Measurements from ENCODE around the gene TEN1.

Gene TEN1

DNA sequence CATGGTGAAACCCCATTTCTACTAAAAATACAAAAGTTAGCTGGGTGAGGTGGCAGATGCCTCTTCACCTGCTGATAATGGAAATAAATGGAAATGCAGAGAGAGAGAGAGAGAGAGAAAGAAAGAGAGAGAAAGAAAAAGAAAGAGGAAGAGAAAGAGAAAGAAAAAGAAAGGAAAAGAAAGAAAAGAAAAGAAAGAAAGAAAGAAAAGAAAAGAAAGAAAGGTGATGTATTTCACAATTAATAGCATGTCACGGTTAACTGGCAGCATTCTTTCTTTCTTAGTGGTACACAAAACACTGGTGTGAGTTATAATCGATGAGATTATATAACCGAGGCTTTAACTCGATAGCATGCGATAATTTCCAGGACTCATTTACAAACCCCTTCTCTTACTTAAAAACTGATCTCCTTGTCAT is 3.3 kb upstream of the TEN1 start:
- no peak for DNase-seq
- Histone ChIP-seq H3K4me3 (ENCODE audit: insufficient read depth, low read depth, low read length, poor library complexity, severe bottlenecking) (no peak overlapping the region), H3K36me3 (ENCODE audit: control insufficient read depth, insufficient read depth, low read length) (no peaks in the 10 kb centered on the region), H3K4me1 (ENCODE audit: control insufficient read depth, insufficient read depth, low read length, poor library complexity, severe bottlenecking) (peaks cover 11% of the 10 kb centered on the region), H3K9me3 (ENCODE audit: control insufficient read depth, low read length) (no peaks in the 10 kb centered on the region), H3K27me3 (replicated peaks; ENCODE audit: control insufficient read depth, insufficient read depth, low read length, poor library complexity, severe bottlenecking) (no peaks in the 10 kb centered on the region), H3K27ac (ENCODE audit: insufficient read depth, low read length, poor library complexity, severe bottlenecking) (no peak overlapping the region)

DNA sequence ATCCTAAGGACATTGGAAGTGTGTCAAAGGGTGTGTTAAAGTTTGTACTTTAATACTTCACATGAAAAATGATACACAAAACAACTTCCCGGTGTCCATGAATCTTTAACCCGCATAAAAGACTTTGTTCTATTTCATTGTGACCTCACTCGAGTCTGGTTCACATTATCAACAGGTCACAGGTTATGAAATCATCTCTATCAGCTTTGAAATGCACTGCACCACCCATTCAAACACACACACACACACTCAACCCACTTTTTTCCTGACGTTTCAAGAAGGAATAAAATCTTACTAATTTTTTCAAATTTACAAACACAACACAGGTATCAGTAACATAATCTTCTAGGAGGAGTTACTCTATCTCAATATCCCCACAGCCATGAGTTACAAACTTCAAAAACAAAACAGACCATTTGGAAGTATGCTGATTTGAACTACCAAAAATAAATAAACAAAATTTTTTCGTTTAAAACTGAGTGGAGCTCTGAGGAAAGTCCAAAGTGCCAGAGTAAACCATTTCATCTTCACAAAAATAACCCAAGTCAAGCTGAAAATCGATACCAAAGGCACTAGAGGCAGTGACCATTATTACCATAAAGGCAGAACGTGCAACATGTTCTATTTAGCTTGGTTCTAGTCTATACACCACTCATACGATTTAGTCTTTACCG is 2.7 kb upstream of the TEN1 start:
- peaks cover 11% of the 10 kb centered on the region for H3K4me1 ChIP-seq (ENCODE audit: control insufficient read depth, insufficient read depth, low read length, poor library complexity, severe bottlenecking)
- no peak overlapping the region for H3K27ac ChIP-seq (ENCODE audit: insufficient read depth, low read length, poor library complexity, severe bottlenecking)
- H3K9me3 ChIP-seq (ENCODE audit: control insufficient read depth, low read length): no peaks in the 10 kb centered on the region
- no peaks in the 10 kb centered on the region for H3K27me3 ChIP-seq (replicated peaks; ENCODE audit: control insufficient read depth, insufficient read depth, low read length, poor library complexity, severe bottlenecking)
- DNase-seq: no peak
- H3K4me3 ChIP-seq (ENCODE audit: insufficient read depth, low read depth, low read length, poor library complexity, severe bottlenecking): no peak overlapping the region
- no peaks in the 10 kb centered on the region for H3K36me3 ChIP-seq (ENCODE audit: control insufficient read depth, insufficient read depth, low read length)

DNA sequence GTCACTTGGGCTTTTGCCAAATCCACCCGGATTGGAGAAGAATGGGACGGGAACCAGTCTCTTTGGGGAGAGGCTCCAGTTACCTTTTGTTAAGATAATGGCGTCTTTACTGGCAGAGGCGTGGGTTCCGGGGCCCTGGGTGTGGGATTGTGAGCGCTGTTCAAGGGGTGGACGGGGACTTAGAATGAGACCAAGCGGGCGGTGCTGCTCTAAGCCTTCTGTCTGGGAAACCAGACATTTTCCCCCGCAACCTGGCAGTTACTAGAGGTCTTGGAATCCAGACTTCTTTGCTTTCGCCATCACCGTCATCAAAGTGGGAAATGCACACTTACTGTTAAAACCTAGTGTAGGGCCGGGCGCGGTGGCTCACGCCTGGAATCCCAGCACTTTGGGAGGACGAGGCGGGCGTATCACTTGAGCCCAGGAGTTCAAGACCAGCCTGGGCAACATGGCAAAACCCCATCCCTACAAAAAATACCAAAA is 706 bp downstream of the TEN1 start:
- Histone ChIP-seq H3K4me1 (ENCODE audit: control insufficient read depth, insufficient read depth, low read length, poor library complexity, severe bottlenecking) (peaks cover 11% of the 10 kb centered on the region), H3K4me3 (ENCODE audit: insufficient read depth, low read depth, low read length, poor library complexity, severe bottlenecking) (peak overlapping the region; percentile 82), H3K36me3 (ENCODE audit: control insufficient read depth, insufficient read depth, low read length) (no peaks in the 10 kb centered on the region), H3K27ac (ENCODE audit: insufficient read depth, low read length, poor library complexity, severe bottlenecking) (peak overlapping the region; percentile 89), H3K27me3 (replicated peaks; ENCODE audit: control insufficient read depth, insufficient read depth, low read length, poor library complexity, severe bottlenecking) (no peaks in the 10 kb centered on the region), H3K9me3 (ENCODE audit: control insufficient read depth, low read length) (no peaks in the 10 kb centered on the region)
- no peak for DNase-seq

DNA sequence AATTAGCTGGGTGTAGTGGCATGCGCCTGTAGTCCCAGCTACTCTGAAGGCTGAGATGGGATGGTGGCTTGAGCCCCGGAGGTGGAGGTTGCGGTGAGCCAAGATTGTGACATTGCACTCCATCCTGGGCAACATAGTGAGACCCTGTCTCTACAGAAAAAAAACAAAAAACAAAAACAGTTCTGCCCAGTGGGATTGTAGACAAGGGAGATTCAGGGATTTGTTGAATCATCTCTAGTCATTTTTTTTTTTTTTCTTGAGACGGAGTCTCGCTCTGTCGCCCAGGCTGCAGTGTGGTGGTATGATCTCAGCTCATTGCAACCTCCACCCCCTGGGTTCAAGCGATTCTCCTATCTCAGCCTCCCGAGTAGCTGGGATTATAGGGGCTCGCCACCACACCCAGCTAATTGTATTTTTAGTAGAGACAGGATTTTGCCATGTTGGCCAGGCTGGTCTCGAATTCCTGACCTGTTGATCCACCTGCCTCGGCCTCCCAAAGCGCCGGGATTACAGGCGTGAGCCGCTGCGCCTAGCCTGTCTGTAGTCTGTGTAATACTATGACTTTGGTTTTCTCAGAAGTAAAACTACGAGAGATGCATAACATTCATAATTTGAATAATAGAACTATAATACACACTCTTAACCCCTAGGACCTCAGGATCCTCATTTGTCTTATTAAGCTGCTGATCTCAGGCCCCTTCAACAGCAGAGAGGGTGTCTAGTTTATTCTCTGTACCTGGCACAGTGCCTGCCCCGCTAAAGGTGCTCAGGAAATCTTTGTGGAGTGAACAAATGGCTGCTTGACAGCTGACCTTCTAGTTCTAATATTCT is 1.4 kb downstream of the TEN1 start:
- peaks cover 11% of the 10 kb centered on the region for H3K4me1 ChIP-seq (ENCODE audit: control insufficient read depth, insufficient read depth, low read length, poor library complexity, severe bottlenecking)

DNA sequence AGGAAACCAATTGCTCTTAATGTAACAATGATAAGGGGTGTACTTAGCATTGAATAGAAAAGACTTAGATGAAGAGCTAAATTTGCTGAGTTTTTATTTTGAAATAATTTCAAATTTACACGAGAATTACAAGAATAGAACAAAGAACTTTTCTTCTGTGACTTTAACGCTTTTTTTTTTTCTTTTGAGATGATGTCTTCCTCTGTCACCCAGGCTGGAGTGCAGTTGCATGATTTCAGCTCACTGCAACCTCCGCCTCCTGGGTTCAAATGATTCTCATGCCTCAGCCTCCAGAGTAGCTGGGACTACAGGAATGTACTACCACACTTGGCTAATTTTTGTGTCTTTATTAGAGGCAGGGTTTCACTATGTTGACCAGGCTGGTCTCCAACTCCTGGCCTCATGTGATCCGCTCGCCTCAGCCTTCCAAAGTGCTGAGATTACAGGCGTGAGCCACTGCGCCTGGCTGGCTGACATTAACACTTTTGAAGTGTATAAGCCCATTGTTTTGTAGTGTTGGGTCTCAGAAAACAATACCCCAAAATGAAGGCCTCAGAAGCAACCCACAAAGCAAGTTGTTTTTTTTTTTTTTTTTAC is 2.1 kb downstream of the TEN1 start:
- Histone ChIP-seq H3K27me3 (replicated peaks; ENCODE audit: control insufficient read depth, insufficient read depth, low read length, poor library complexity, severe bottlenecking) (no peaks in the 10 kb centered on the region), H3K9me3 (ENCODE audit: control insufficient read depth, low read length) (no peaks in the 10 kb centered on the region), H3K4me3 (ENCODE audit: insufficient read depth, low read depth, low read length, poor library complexity, severe bottlenecking) (no peak overlapping the region), H3K36me3 (ENCODE audit: control insufficient read depth, insufficient read depth, low read length) (no peaks in the 10 kb centered on the region), H3K4me1 (ENCODE audit: control insufficient read depth, insufficient read depth, low read length, poor library complexity, severe bottlenecking) (peaks cover 11% of the 10 kb centered on the region), H3K27ac (ENCODE audit: insufficient read depth, low read length, poor library complexity, severe bottlenecking) (no peak overlapping the region)
- no peak for DNase-seq

More for the DNA sequence above, 1.4 kb downstream of the TEN1 start:
- DNase-seq: no peak
- Histone ChIP-seq H3K27me3 (replicated peaks; ENCODE audit: control insufficient read depth, insufficient read depth, low read length, poor library complexity, severe bottlenecking) (no peaks in the 10 kb centered on the region), H3K27ac (ENCODE audit: insufficient read depth, low read length, poor library complexity, severe bottlenecking) (peak overlapping the region; percentile 89), H3K36me3 (ENCODE audit: control insufficient read depth, insufficient read depth, low read length) (no peaks in the 10 kb centered on the region), H3K9me3 (ENCODE audit: control insufficient read depth, low read length) (no peaks in the 10 kb centered on the region), H3K4me3 (ENCODE audit: insufficient read depth, low read depth, low read length, poor library complexity, severe bottlenecking) (peak overlapping the region; percentile 82)

DNA sequence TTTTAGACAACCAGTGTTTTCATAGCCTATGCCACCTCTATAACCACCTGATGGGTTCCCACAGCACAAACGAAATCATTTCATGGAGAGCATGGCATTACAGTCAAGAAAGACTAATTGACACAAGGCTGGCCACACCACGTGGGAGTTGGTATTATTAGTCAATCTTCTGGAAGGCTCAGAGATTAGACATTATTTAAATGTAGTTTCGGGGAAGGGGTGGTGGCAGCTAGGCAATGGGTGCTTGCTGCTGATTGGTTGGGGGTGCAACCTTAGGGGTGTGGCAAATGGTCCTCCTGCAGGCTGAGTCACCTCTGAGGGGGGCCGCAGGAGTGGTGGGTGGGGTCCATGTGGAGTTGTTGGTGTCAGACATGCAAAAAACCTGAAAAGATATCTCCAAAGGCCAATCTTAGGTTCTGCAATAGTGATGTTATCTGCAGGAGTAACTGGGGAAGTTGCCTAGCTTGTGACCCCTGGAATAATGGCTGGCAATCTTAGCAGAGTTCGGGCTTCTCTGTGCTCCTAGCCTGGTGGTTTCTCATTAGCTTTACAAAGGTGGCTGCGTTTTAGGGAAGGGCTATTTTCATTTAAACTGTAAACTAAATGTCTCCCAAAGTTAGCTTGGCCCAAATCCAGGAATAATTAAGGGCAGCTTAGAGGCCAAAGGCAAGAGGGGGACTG is 4.6 kb downstream of the TEN1 start:
- Histone ChIP-seq H3K4me1 (ENCODE audit: control insufficient read depth, insufficient read depth, low read length, poor library complexity, severe bottlenecking) (peaks cover 5% of the 10 kb centered on the region), H3K27ac (ENCODE audit: insufficient read depth, low read length, poor library complexity, severe bottlenecking) (no peak overlapping the region), H3K4me3 (ENCODE audit: insufficient read depth, low read depth, low read length, poor library complexity, severe bottlenecking) (no peak overlapping the region), H3K36me3 (ENCODE audit: control insufficient read depth, insufficient read depth, low read length) (no peaks in the 10 kb centered on the region), H3K9me3 (ENCODE audit: control insufficient read depth, low read length) (no peaks in the 10 kb centered on the region), H3K27me3 (replicated peaks; ENCODE audit: control insufficient read depth, insufficient read depth, low read length, poor library complexity, severe bottlenecking) (no peaks in the 10 kb centered on the region)
- no peak for DNase-seq

DNA sequence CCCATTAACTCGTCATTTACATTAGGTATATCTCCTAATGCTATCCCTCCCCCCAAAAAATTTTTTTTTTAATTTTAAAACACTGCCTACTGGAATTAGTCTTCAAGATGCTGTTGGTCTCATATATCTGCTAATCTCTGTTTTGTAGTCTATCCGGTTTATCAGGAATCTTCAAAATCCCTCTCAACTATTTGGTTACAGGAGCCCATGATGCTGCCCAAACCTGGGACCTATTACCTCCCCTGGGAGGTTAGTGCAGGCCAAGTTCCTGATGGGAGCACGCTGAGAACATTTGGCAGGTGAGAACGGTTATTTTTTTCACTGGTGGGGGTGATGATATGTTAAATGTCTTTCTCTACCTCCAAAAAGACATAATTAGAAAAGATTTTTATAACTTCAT is 6.9 kb downstream of the TEN1 start:
- no peak overlapping the region for H3K27ac ChIP-seq (ENCODE audit: insufficient read depth, low read length, poor library complexity, severe bottlenecking)
- H3K4me1 ChIP-seq (ENCODE audit: control insufficient read depth, insufficient read depth, low read length, poor library complexity, severe bottlenecking): no peaks in the 10 kb centered on the region
- DNase-seq: no peak
- no peaks in the 10 kb centered on the region for H3K27me3 ChIP-seq (replicated peaks; ENCODE audit: control insufficient read depth, insufficient read depth, low read length, poor library complexity, severe bottlenecking)
- H3K4me3 ChIP-seq (ENCODE audit: insufficient read depth, low read depth, low read length, poor library complexity, severe bottlenecking): no peak overlapping the region
- H3K36me3 ChIP-seq (ENCODE audit: control insufficient read depth, insufficient read depth, low read length): no peaks in the 10 kb centered on the region
- H3K9me3 ChIP-seq (ENCODE audit: control insufficient read depth, low read length): no peaks in the 10 kb centered on the region

DNA sequence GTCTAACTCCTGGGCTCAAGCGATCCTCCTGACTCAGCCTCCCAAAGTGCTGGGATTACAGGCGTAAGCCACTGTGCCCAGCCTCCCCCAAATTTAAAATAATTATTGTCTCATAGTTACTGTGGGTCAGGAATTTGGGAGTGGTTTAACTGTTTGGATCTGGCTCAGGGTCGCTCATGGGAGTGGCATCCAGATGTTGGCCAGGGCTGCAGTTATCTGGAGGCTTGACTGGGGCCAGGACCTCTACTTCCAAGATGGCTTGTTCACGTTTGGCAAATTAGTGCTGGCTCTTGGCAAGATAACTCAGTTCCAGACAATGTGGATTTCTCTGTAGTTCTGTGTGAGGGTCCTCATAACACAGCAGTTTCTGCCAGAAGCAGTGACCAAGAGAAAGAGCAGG is 8.0 kb downstream of the TEN1 start:
- Histone ChIP-seq H3K4me3 (ENCODE audit: insufficient read depth, low read depth, low read length, poor library complexity, severe bottlenecking) (no peak overlapping the region), H3K27ac (ENCODE audit: insufficient read depth, low read length, poor library complexity, severe bottlenecking) (no peak overlapping the region), H3K27me3 (replicated peaks; ENCODE audit: control insufficient read depth, insufficient read depth, low read length, poor library complexity, severe bottlenecking) (no peaks in the 10 kb centered on the region), H3K36me3 (ENCODE audit: control insufficient read depth, insufficient read depth, low read length) (no peaks in the 10 kb centered on the region), H3K4me1 (ENCODE audit: control insufficient read depth, insufficient read depth, low read length, poor library complexity, severe bottlenecking) (no peaks in the 10 kb centered on the region), H3K9me3 (ENCODE audit: control insufficient read depth, low read length) (no peaks in the 10 kb centered on the region)
- DNase-seq: no peak

DNA sequence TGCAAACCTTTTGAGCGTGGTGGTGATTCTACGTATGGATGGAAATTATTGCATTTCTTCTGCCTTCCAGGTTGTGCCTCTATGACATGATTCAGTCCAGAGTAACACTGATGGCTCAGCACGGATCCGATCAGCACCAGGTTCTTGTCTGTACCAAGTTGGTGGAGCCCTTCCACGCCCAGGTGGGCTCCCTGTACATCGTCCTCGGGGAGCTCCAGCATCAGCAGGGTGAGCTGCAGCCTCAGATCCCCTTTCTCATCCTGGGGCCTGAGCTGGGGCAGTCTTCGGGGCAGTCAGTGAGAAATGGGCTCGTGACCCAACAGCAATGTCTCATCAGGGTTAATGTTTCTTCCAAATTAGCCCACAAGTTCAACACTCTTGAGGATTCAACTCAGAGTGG is 12.4 kb downstream of the TEN1 start:
- DNase-seq: no peak
- H3K27ac ChIP-seq (ENCODE audit: insufficient read depth, low read length, poor library complexity, severe bottlenecking): no peak overlapping the region
- no peak overlapping the region for H3K4me3 ChIP-seq (ENCODE audit: insufficient read depth, low read depth, low read length, poor library complexity, severe bottlenecking)
- H3K36me3 ChIP-seq (ENCODE audit: control insufficient read depth, insufficient read depth, low read length): peaks cover 3% of the 10 kb centered on the region
- no peaks in the 10 kb centered on the region for H3K27me3 ChIP-seq (replicated peaks; ENCODE audit: control insufficient read depth, insufficient read depth, low read length, poor library complexity, severe bottlenecking)
- H3K4me1 ChIP-seq (ENCODE audit: control insufficient read depth, insufficient read depth, low read length, poor library complexity, severe bottlenecking): no peaks in the 10 kb centered on the region
- no peaks in the 10 kb centered on the region for H3K9me3 ChIP-seq (ENCODE audit: control insufficient read depth, low read length)

Measured in effector memory CD4-positive, alpha-beta T cell (primary cell).